Astrocyte of the cerebellum (primary cell): Measurements from ENCODE around the gene PDE11A.

Experiments
- DNase-seq: peaks from one replicate; pipeline ENCODE4 v3.0.0-alpha.2; 2011; ENCODE audit warnings: low read depth
- H3K4me3 ChIP-seq: 2 replicates; pipeline ENCODE4 v1.5.1; 2011; ENCODE audit warnings: mild to moderate bottlenecking, low read depth, low read length, moderate library complexity
- in situ Hi-C: cut with HindIII; loops from 2 replicates; pipeline ENCODE4 v1.10.0; 2017; ENCODE audit warnings: low sequenced_read_pairs
- TF ChIP-seq, protein P1 (sequence below): IDR thresholded peaks from 2 replicates; pipeline ENCODE4 v1.5.1; 2012; ENCODE audit warnings: low read length, low read depth, moderate library complexity, mild to moderate bottlenecking; ENCODE audit errors: missing control alignments

Gene PDE11A

GRCh38 chr2:177692042-177692782 lies 380.4 kb downstream of the PDE11A start:
- in situ Hi-C loops, result no loop called here

DNA sequence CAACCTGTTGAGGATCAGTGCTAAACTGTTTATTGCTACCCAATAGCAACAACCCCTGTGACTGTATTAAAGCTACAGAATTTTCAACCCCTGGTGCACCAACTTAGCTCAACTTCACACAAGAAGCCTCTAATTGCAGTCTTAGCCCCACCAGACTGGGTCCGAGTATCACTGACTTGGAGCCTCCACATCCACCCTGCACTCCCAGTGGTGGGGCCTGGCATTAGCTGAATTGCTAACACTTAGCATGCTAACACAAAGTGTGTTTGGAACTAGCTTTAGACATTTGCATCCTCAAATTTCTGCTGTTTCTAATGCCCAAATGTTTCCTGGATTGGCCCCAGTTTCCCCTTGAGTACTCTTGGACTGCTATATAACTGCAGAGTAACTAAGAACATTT lies 381.4 kb downstream of the PDE11A start:
- DNase-seq, result no peak
- in situ Hi-C loops, result no loop called here

More at GRCh38 chr2:177692042-177692782, 380.4 kb downstream of the PDE11A start:
- DNase-seq, result no peak
- no peak overlapping the region for H3K4me3 ChIP-seq
- TF ChIP-seq, protein P1, sequence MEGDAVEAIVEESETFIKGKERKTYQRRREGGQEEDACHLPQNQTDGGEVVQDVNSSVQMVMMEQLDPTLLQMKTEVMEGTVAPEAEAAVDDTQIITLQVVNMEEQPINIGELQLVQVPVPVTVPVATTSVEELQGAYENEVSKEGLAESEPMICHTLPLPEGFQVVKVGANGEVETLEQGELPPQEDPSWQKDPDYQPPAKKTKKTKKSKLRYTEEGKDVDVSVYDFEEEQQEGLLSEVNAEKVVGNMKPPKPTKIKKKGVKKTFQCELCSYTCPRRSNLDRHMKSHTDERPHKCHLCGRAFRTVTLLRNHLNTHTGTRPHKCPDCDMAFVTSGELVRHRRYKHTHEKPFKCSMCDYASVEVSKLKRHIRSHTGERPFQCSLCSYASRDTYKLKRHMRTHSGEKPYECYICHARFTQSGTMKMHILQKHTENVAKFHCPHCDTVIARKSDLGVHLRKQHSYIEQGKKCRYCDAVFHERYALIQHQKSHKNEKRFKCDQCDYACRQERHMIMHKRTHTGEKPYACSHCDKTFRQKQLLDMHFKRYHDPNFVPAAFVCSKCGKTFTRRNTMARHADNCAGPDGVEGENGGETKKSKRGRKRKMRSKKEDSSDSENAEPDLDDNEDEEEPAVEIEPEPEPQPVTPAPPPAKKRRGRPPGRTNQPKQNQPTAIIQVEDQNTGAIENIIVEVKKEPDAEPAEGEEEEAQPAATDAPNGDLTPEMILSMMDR, result no peak

DNA sequence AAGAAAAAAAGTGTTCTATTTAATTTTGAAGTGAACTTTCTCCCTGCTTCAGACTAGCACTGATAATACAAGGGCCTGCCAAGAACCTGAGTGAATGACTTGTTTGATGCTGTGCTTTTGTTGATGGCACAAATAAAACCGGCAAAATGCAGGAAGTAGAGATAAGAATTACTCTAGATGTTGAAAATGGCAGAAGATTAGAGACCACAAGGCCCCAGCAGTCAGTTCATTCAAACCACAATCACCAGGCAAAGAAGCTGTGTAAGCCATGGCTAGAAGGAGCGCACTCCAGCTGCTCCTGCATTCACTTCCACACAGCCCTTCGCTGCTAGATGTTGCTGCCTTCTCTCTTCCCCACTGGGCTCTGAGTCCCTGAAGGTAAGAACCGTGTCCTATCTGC lies 383.0 kb downstream of the PDE11A start:
- in situ Hi-C loops, result no loop called here
- no peak for DNase-seq
- TF ChIP-seq, protein P1, result no peak
- no peak overlapping the region for H3K4me3 ChIP-seq

More for the DNA sequence above, 381.4 kb downstream of the PDE11A start:
- H3K4me3 ChIP-seq, result no peak overlapping the region
- TF ChIP-seq, protein P1, result no peak

GRCh38 chr2:177688844-177689243 lies 383.7 kb downstream of the PDE11A start:
- no peak for DNase-seq
- H3K4me3 ChIP-seq, result no peak overlapping the region
- TF ChIP-seq, protein P1, result no peak
- in situ Hi-C loops, result no loop called here

- TF ChIP-seq, protein P1, result no peak
- in situ Hi-C loops, result no loop called here
- no peak for DNase-seq
- no peak overlapping the region for H3K4me3 ChIP-seq
Observed at GRCh38 chr2:177683661-177684069, 388.9 kb downstream of the PDE11A start.

GRCh38 chr2:177682836-177683660 lies 389.5 kb downstream of the PDE11A start:
- in situ Hi-C loops, result no loop called here
- TF ChIP-seq, protein P1, result no peak
- DNase-seq, result no peak

More at GRCh38 chr2:177682836-177683660, 389.5 kb downstream of the PDE11A start:
- no peak overlapping the region for H3K4me3 ChIP-seq
